NCI-H2107 treated with DMSO at 0.1 percent for 48 hours (cell line): Measurements from ENCODE around the gene RHD.
A peak's percentile ranks its signal among the peaks of the same experiment; 100 is the strongest.
"Not testable (repeated sequence)": the region's sequence is repeated elsewhere in the genome, so short reads cannot be mapped to it uniquely, and the experiment has no call there.

ENCODE experiments used
- DNase-seq: peaks from one replicate; lab custom pipeline; 2025; ENCODE audit not compliant: unreplicated experiment; lab: John Stamatoyannopoulos, UW

The RHD gene

DNA sequence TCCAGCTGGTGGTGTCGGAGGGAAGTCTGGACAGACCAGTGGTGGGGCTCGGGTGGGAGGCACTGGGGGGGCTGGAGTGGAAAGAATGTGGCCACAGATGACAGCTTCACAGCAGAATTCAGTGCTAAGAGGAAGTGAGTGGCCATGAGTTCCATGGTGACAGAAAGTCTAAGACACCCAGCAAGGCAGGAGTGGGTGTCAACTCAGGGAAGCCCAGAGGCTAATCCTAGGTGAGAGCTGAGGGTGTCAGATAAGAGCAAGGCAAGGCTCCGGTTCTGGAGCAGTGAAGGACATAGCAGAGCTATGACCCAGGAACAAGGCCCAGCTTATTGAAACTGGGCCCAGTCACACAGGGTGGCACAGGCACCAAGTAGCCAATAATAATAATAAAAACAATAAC, 30.0 kb downstream of the RHD start:
- not testable (repeated sequence) for DNase-seq

DNA sequence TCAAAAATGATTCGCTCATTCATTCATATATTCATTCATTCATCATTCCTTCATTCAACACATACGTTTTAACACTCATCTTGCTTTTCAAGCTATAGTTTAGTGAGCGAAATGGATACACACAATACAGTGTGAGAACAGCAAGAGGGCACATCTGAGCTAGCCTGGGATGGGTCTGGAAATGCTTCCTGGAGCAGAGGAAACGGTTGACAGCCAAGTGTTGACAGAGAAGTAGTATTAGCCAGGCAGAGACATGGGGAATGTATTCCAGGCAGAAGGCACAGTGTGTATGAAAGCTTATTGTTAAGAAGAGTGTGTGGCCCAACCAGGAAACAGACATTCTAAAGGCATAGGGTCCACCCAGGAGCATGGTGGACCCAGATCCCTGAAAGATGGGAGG, 32.6 kb downstream of the RHD start:
- not testable (repeated sequence) for DNase-seq

DNA sequence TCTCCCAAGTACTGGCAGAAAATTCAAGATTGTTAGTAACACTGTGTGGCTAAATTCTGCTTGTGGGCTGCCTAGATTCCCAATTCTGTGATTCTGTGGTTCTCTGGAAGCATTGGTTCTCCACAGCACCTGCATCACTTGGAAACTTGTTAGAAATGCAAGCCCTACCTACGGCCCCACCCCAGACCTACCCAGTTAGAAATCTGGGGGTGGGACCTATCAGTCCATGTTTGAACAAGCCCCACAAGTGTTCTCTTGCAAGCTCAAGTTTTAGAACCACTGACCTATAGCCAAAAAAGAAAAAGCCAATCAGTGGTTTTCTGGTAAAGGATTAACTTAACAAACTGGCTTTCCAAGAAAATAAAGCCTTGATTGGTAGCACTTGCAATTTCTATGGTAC, 35.9 kb downstream of the RHD start:
- not testable (repeated sequence) for DNase-seq

DNA sequence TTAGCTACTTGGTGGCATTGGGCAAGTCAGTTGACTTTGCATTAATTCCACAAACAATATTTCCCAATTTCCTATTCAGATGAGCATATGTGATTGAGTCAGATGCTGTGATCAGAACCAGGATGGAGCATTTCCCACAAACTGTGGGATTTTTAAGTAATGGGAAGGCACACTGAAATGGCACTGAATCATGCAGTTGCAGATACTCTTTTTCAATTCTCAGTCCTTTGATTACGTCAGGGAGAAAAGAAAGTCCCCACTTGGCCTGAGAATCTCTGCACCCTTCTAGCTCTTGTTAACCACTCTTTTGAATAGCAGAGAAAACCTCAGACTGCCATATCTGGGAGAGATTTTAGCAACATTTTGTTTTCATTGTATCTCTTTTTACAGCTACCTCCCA, 36.8 kb downstream of the RHD start:
- not testable (repeated sequence) for DNase-seq

DNA sequence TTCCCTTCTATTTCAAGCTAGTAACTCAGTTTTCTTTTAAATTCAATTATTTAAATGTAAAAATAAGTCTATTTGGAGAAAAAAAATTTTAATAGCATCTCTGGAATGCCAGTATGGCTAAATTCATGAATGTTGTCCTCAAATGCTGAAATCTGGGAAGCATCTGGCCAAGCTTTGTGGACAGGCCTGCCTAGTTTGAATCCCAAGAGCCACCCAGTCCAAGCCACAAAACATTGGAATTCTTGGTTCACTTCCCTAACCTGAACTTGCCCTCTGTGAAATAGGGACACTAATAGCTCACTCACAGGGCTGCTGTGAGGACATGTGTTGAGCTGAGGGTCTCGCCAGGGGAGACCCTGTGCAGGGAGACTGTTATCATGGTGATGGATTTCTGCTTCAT, 37.2 kb downstream of the RHD start:
- DNase-seq: not testable (repeated sequence)

DNA sequence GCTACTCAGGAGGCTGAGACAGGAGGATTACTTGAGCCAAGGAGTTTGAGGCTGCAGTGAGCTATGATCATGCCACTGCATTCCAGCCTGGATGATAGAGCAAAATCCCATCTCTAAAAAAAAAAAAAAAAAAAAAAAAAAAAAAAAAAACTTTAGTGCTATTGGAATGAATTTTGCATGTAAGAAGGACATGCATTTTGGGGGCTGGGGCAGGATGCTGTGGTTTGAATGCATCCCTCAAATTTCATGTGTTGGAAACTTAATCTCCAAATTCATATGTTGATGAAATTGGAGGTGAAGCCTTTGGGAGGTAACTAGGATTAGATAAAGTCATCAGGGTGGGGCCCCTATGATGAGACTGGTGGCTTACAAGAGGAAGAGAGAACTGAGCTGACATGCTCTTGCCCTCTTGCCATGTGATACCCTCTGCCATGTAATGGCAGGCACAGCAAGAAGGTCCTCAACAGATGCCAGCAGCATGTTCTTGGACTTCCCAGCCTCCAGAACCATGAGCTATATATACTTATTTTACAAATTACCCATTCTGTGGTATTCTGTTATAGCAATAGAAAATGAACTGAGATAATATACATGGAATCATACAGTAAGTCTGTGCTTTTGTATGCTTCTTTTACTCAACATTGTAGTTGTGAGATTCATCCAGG, 40.6 kb downstream of the RHD start:
- not testable (repeated sequence) for DNase-seq

DNA sequence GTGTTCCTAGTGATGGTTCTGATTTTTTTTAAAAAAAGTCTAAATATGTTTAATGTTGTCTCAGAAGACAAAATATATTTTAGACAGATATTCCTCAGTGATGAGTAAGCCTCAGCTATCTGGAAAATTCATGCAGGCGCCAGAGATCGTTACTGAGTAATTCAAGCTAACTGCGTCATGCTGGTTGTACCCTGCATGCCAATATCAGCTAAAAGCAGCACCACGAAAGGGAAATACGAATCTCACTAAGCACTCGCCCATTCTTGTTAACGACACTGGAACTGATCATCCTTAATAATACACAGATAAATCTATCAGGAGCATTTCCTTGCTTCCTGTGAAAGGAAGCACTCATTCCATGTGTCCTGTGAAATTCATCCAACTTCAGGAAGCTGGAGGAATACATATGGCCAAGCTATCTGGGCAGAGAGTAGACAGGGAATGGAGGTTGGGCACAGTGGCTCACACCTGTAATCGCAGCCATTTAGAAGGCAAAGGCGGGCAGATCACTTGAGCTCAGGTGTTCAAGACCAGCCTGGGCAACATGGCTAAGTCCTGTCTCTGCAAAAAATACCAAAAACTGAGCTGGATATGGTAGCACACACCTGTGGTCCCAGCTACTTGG, 48.1 kb downstream of the RHD start:
- not testable (repeated sequence) for DNase-seq

DNA sequence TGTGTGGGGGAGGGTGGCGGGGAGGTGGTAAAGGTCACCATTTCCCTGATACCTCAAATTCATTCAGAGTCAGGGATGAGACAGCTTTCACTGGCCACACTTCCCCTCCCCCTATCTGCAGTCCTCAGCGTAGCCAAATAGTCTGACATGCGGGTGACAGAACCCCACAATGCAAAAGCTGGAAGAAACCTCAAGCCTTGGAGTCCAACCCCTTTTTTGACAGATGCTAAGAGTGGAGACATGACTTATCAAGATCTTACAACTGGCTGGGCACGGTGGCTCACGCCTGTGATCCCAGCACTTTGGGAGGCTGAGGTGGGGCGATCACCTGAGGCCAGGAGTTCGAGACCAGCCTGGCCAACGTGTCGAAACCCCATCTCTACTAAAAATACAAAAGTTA, 49.8 kb downstream of the RHD start:
- not testable (repeated sequence) for DNase-seq

DNA sequence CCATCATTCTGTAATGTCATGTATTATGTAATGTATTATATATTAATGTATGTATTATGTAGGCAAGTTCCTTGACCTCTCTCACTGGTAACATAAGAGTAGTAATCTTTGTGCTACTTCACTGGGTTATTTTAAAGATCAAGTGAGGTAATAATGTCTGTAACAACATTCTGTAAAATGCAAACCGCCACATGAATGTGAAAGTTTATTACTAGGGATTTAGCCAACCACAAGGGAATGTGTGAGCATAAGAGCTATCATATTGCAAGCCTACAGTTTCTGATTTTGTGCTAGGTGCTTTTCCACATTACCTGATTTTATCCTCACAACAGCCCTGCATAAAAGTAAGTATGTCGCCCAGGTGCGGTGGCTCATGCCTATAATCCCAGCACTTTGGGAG, 52.1 kb downstream of the RHD start:
- DNase-seq: not testable (repeated sequence)

DNA sequence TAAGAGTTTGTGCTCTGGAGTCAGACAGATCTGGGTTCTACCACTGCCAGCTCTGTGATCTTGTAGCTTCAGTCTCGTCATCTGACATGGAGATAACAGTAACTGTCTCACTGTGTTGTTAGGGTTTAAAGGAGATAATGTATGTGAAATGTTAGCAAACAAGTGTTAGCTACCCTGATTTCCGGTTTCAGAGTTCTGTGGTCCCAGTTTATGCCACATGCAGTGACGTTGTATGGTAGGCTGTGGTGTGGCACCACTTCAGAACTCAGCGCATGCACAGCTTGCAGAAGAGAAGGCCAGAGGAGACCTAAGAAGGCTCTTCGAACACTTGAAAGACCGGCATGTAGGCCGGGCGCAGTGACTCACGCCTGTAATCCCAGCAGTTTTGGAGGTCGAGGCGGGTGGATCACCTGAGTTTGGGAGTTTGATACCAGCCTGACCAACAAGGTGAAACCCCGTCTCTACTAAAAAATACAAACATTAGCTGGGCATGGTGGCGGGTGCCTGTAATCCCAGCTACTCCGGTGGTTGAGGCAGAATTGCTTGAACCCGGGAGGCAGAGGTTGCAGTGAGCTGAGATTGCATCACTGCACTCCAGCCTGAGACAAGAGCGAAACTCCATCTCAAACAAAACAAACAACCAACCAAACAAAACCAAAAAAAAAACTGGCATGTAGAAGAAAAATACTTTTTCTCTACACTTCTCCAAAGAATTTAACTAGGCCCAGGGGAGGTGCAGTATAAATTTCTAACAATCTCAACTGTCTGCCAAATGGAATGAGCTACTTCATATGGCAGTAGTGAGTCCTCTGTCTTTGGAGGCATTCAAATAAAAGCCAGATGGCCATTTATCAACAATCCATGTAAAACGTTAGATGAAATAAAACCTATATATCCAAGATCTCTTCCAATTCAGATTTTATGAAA, 55.8 kb downstream of the RHD start:
- DNase-seq: not testable (repeated sequence)

DNA sequence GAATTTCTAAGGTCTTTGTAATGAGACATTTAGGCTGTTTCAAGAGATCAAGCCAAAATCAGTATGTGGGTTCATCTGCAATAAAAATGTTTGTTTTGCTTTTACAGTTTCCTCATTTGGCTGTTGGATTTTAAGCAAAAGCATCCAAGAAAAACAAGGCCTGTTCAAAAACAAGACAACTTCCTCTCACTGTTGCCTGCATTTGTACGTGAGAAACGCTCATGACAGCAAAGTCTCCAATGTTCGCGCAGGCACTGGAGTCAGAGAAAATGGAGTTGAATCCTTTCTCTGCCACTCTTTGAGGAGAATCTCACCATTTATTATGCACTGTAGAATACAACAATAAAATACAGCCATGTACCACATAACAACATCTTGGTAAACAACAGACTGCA, 56.5 kb downstream of the RHD start:
- DNase-seq: not testable (repeated sequence)

DNA sequence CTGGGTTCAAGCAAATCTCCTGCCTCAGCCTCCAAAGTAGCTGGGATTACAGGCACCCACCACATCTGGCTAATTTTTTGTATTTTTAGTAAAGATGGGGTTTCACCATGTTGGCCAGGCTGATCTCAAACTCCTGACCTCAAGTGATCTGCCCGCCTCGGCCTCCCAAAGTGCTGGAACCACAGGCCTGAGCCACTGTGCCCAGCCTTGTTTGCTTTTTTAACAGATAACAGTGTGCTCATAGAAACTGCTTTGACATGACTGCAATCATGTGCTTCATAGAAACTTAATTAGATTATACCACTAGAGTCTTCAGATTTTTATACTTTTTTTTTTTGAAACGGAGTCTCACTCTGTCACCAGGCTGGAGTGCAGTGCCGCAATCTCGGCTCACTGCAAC, 57.0 kb downstream of the RHD start:
- DNase-seq: not testable (repeated sequence)

DNA sequence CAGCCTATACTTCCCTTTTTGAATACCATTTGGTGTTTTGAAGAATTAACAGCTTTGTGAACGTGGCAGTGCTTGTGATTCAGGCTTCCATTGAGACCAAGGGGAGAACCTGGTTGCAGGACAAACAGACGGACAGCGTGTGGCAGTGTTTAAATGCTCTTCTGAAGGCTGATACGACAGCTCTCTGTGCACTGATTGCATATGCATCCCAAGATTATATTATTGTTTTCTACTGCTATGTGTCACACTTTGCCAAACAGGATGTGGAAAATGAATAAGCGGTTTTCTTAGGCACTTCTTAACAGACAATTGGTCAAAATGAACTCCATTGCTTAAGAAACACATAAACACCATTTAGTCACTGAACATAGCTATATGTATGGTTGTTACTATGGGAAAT, 57.6 kb downstream of the RHD start:
- DNase-seq: not testable (repeated sequence)

DNA sequence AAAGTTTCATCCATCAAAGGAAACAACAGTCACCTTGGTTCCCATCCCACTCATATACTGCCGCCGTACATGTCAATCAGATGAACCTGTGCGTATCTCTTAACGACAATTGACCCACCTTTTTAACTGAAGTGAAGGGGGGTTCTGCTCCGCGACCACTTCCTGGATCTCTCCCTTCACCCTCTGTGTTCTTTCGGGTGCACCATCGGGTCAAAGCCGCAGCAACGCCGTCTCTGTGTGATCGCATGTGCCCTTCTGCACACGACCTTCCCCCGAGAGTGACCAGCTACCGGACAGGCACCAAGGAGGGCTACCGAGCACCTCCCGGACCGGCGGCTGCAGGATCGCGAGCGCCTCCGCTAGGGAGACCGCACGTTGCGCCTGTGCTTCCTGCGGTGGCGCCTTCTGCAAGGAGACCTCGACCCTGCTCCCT, 64.6 kb downstream of the RHD start:
- not testable (repeated sequence) for DNase-seq

DNA sequence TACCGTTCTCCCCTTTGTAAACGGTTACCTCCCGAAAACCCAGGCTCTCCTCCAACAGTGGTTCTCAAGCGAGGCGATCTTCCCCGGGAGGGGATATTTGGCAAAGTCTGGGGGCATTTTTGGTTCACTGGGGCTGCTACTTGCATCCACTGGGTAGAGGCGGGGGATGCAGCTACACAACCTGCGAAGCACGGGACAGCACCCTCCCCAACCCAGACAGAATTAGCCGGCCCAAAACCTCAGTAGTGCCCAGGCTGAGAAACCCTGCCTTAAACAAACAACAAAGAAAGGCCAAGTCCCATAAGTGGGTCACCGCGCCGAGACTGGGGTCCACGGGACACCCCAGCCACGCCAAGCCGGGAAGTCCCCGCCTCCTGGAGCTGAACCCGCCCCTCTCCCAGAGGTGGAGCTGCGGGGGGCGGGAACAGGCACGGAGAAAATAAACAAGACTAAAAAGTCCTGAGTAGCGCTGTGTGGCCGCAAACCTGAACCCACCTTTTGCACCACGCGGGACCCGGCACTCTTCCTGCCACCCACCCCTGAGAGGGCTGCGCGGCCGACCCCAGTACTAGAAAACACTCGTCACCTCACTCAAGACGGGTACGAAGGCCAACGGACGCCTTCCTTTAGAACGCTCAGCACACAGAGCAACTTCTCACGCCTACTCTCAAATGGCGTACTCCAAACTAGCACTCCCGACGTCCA, 65.3 kb downstream of the RHD start:
- DNase-seq: not testable (repeated sequence)

DNA sequence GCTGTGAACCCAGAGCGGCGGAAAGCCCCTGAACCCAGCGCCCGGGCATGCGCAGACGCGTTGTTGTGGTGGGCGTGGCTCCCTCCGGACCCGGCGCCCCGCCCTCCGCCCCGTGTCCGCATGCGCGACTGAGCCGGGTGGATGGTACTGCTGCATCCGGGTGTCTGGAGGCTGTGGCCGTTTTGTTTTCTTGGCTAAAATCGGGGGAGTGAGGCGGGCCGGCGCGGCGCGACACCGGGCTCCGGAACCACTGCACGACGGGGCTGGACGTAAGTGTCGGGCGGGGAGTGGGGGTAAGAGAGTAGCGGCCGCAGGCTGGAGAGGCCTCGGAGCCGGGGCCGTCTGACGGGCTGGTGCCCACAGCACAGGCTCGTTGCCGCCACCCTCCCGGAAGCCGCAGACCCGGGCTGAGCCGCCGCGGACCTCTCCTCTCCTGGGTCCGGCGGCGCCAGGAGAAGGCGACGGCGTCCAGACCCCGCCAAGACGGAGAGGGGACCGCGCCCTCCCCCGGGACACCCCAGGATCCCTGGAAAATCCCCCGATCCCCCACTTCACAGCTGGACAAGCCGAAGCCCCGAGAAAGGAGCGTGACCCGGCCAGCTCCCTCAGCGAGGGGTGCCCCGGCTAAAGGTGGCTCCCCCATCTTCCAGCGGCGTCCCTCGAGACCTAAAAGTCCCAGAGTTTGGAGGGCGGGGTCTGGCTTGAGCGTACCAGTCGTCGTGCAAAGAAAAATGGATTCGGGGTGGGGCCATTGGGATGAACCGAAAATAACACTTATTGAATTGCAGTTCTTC, 66.1 kb downstream of the RHD start, which contains the start of gene TMEM50A:
Gene TMEM50A, plus strand, starts transcription at position 147 of the 794 bp plus-strand sequence. CDS start 2,153 bp downstream, outside the sequence.
- DNase-seq: peak; percentile 84

DNA sequence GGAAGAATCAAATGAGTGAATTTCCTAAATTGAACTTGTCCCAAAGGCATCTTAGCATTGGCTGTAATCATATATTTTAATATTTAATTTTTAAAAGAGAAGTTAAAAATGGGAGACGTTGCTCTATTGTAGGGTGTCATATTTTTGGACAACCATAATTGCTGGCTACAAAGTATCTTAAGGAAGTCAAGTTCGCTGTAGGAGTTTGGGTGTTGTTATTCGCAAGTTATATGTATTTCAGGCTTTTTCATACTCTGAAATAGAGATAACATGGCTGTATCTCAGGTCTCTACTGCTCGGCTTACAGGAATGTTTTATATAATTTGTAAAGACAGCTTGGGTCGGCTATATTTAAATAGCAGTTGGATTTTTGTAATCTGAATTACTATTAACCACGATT, 66.7 kb downstream of the RHD start:
- peak; percentile 66 for DNase-seq

DNA sequence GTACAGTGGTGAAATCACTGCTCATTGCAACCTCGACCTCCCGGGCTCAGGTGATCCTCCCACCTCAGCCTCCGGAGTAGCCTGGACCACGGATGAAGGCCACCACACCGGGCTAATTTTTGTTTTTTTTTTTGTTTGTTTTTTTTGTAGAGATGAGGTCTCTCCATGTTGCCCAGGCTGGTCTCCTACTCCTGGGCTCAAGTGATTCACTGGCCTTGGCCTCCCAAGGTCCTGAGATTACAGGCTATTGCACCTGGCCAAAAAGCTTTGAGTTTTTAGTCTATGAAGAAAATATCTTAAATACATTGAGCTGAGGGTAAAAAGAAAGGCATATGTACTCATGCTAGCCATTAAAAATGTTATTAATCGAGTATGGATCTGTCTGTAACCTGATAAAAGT, 69.4 kb downstream of the RHD start:
- DNase-seq: no peak

DNA sequence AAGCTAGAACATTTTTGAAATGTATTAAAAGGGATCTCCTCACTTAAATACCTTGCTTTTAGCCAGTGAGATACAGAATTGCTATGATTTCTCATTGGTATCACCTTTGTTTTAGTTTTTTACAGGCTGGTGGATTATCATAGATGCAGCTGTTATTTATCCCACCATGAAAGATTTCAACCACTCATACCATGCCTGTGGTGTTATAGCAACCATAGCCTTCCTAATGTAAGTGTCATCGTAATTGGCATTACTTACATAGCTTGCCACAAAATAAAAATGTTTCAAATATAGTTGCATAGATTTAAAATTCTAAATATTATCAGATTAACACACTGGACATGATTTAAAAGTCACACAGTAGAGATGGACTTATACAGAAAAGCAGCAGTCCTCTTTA, 70.5 kb downstream of the RHD start:
- no peak for DNase-seq

DNA sequence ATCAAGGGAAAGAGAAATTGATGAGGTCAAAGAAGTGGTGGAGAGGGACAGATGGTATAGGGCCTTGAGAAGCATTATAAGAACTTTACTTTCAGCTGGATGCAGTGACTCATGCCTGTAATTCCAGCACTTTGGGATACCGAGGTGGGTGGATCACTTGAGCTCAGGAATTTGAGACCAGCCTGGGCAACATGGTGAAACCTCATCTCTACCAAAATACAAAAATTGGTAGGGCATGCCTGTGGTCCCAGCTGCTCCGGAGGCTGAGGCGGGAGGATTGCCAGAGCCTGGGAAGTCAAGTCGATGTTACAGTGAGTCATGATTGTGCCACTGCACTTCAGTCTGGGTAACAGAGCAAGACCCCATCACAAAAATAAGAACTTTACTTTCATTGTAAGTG, 71.6 kb downstream of the RHD start:
- no peak for DNase-seq
